GM04504 (cell line): ENCODE measurements around the gene ASIC4.

ENCODE experiments used
- DNase-seq: peaks from one replicate; pipeline ENCODE4 v3.0.0-alpha.2; 2012; ENCODE audit warnings: low read depth

Gene ASIC4

GRCh38 chr2:219566640-219567039 is 52.4 kb downstream of the ASIC4 start:
- DNase-seq, result no peak

GRCh38 chr2:219567131-219567530 is 52.8 kb downstream of the ASIC4 start:
- DNase-seq, result no peak

GRCh38 chr2:219567791-219568361 is 53.6 kb downstream of the ASIC4 start:
- DNase-seq, result no peak

GRCh38 chr2:219569041-219569440 is 54.8 kb downstream of the ASIC4 start:
- DNase-seq, result no peak

GRCh38 chr2:219569635-219570034 is 55.4 kb downstream of the ASIC4 start:
- no peak for DNase-seq

GRCh38 chr2:219570194-219570923 is 56.1 kb downstream of the ASIC4 start:
- DNase-seq, result no peak

GRCh38 chr2:219570924-219571310 is 56.6 kb downstream of the ASIC4 start:
- DNase-seq, result no peak

- DNase-seq, result no peak
Measured at GRCh38 chr2:219571311-219572236, 57.3 kb downstream of the ASIC4 start, which contains the start of gene OBSL1. OBSL1 (minus strand) TSS chr2:219571539; CDS start chr2:219571232, 307 bp downstream.

GRCh38 chr2:219572237-219573001 is 58.1 kb downstream of the ASIC4 start, which contains the start of gene INHA:
INHA (plus strand) TSS chr2:219572310; CDS start chr2:219572375, 65 bp downstream.
- no peak for DNase-seq

- no peak for DNase-seq
Measured at GRCh38 chr2:219573166-219573565, 58.9 kb downstream of the ASIC4 start.

- DNase-seq, result no peak
Measured at GRCh38 chr2:219574484-219575311, 60.4 kb downstream of the ASIC4 start.

GRCh38 chr2:219575566-219576504 is 61.6 kb downstream of the ASIC4 start:
- DNase-seq, result no peak

- no peak for DNase-seq
Measured at GRCh38 chr2:219576505-219577388, 62.5 kb downstream of the ASIC4 start.

GRCh38 chr2:219578811-219579613 is 64.7 kb downstream of the ASIC4 start:
- DNase-seq, result no peak

GRCh38 chr2:219581346-219581745 is 67.1 kb downstream of the ASIC4 start:
- no peak for DNase-seq
